A549 (cell line): ENCODE data around the gene KSR1.

Experiments used
- BCL3 ChIP-seq: fragments of >200 bp; sonication (Bioruptor Twin); formaldehyde crosslinking; IDR thresholded peaks from 3 replicates; pipeline ENCODE4 v1.6.1; 2016
- CHD2 ChIP-seq: fragments of 150-350 bp; IDR thresholded peaks from 2 replicates; pipeline ENCODE4 v1.6.1; 2014; ENCODE audit warnings: low read length; ENCODE audit not compliant: partially characterized antibody
- CHD4 ChIP-seq: fragments of 200-600 bp; sonication (generic); IDR thresholded peaks from 2 replicates; pipeline ENCODE4 v1.6.1; 2016; ENCODE audit warnings: antibody characterized with exemption, mild to moderate bottlenecking, borderline replicate concordance
- CTCF ChIP-seq: fragments of >200 bp; sonication (Bioruptor Twin); formaldehyde crosslinking; IDR thresholded peaks from 3 replicates; pipeline ENCODE4 v1.5.1; 2016
- HOXA7 ChIP-seq: fragments of 250-450 bp; sonication (Bioruptor Pico); IDR thresholded peaks from 2 replicates; pipeline ENCODE4 v1.5.0; 2020; ENCODE audit warnings: mild to moderate bottlenecking, moderate library complexity
- MYC ChIP-seq: IDR thresholded peaks from 2 replicates; pipeline ENCODE4 v1.6.1; 2012; ENCODE audit warnings: mild to moderate bottlenecking, inconsistent platforms, low read length, improper control_type of control experiment, borderline replicate concordance
- POLR2A ChIP-seq: IDR thresholded peaks from 2 replicates; pipeline ENCODE4 v1.6.1; 2012; ENCODE audit warnings: mild to moderate bottlenecking, low read length
- RAD21 ChIP-seq, 2 experiments: fragments of >200 bp in 1 of 2; sonication (Bioruptor Twin) in 1 of 2; formaldehyde crosslinking in 1 of 2; IDR thresholded peaks in 1 of 2; conservative IDR thresholded peaks in 1 of 2; 2 replicates in 1 of 2; 3 replicates in 1 of 2; pipeline ENCODE4 v1.6.1; 2012 to 2018; ENCODE audit warnings: inconsistent platforms in 1 of 2
- REST ChIP-seq: fragments of 200-600 bp; sonication (generic); IDR thresholded peaks from 2 replicates; pipeline ENCODE4 v1.6.1; 2016; ENCODE audit warnings: antibody characterized with exemption, mild to moderate bottlenecking, moderate library complexity
- SREBF2 ChIP-seq: fragments of 450-650 bp; IDR thresholded peaks from 2 replicates; pipeline ENCODE4 v1.6.1; 2014; ENCODE audit warnings: mild to moderate bottlenecking, moderate library complexity

GRCh38 chr17:27425991-27426390 is 30.3 kb upstream of the KSR1 start:
- TF ChIP-seq CTCF, result no peak
- TF ChIP-seq CHD4, result no peak
- TF ChIP-seq BCL3, result no peak
- TF ChIP-seq REST, result no peak
- TF ChIP-seq POLR2A, result no peak
- TF ChIP-seq CHD2, result no peak
- no peak for TF ChIP-seq HOXA7
- TF ChIP-seq SREBF2, result no peak
- TF ChIP-seq RAD21 (conservative IDR thresholded peaks at IDR 0.05 in 1 of 2, IDR thresholded peaks at IDR 0.05 in 1 of 2), result no peak
- TF ChIP-seq MYC, result no peak
